Middle frontal gyrus (tissue), 1 donor: Measurements from ENCODE around the gene MTFP1.
"Not testable (repeated sequence)": the region's sequence is repeated elsewhere in the genome, so short reads cannot be mapped to it uniquely, and the experiment has no call there.

Experiments used
- DNase-seq: peaks from one replicate; pipeline ENCODE4 v3.0.0-alpha.2; 2015; ENCODE audit warnings: low spot score; ENCODE audit errors: extremely low spot score

Gene MTFP1

GRCh38 chr22:30453731-30454510 lies 28.4 kb downstream of the MTFP1 start:
- DNase-seq = no peak

- no peak for DNase-seq
These were observed 29.7 kb downstream of the MTFP1 start for GRCh38 chr22:30455075-30455840.

- no peak for DNase-seq
These were observed 32.4 kb downstream of the MTFP1 start for GRCh38 chr22:30457981-30458380.

- no peak for DNase-seq
These were observed 33.8 kb downstream of the MTFP1 start for GRCh38 chr22:30459181-30460052.

GRCh38 chr22:30460147-30460546 lies 34.6 kb downstream of the MTFP1 start:
- DNase-seq = no peak

GRCh38 chr22:30460555-30460954 lies 35.0 kb downstream of the MTFP1 start:
- not testable (repeated sequence) for DNase-seq

- DNase-seq = no peak
These were observed 43.6 kb downstream of the MTFP1 start for GRCh38 chr22:30469165-30469564.

GRCh38 chr22:30470655-30471054 lies 45.1 kb downstream of the MTFP1 start:
- no peak for DNase-seq

- DNase-seq = no peak
These were observed 46.2 kb downstream of the MTFP1 start, which contains the start of gene SEC14L3 for GRCh38 chr22:30471616-30472318. Gene SEC14L3, minus strand, starts transcription at chr22:30472017. Its CDS starts 59 bp downstream, at chr22:30471958.

GRCh38 chr22:30472994-30473720 lies 47.6 kb downstream of the MTFP1 start:
- DNase-seq = no peak

- no peak for DNase-seq
These were observed 48.6 kb downstream of the MTFP1 start for GRCh38 chr22:30474121-30474520.

GRCh38 chr22:30474683-30475424 lies 49.3 kb downstream of the MTFP1 start:
- DNase-seq = no peak
